K562 (cell line): Measurements from ENCODE around the gene B3GALT6.

Experiments
- ATF7 ChIP-seq: fragments of 450-650 bp; IDR thresholded peaks from 2 replicates; pipeline ENCODE4 v1.7.1; 2014; ENCODE audit warnings: mild to moderate bottlenecking, moderate library complexity
- CAMTA2 ChIP-seq: fragments of 250-450 bp; sonication (Bioruptor Pico); conservative IDR thresholded peaks from 2 replicates; pipeline ENCODE4 v1.5.1; 2022
- EP300 ChIP-seq: IDR thresholded peaks from 2 replicates; pipeline ENCODE4 v1.6.1; 2012; ENCODE audit warnings: low read length, improper control_type of control experiment
- ETS1 ChIP-seq: conservative IDR thresholded peaks from 2 replicates; pipeline ENCODE4 v1.6.1; 2011; ENCODE audit warnings: low read depth, mild to moderate bottlenecking, low read length; ENCODE audit not compliant: control insufficient read depth
- EZH2 ChIP-seq: IDR thresholded peaks from 2 replicates; pipeline ENCODE4 v1.6.1; 2012; ENCODE audit warnings: low read depth, mild to moderate bottlenecking, inconsistent platforms, low read length, borderline replicate concordance
- KDM1A ChIP-seq, 2 experiments: fragments of 450-650 bp; IDR thresholded peaks; 2 replicates each; pipeline ENCODE4 v1.6.1; 2016; ENCODE audit warnings: mild to moderate bottlenecking in 2 of 2
- NR2C2 ChIP-seq, 2 experiments: fragments of 200-800 bp in 1 of 2; sonication (Bioruptor generic) in 1 of 2; sonication (generic) in 1 of 2; formaldehyde crosslinking in 1 of 2; IDR thresholded peaks; 2 replicates each; pipeline versions ENCODE4 v1.6.1 to v1.8.0; 2016 to 2022; ENCODE audit warnings: mild to moderate bottlenecking in 1 of 2, missing compliant biosample characterization in 1 of 2, missing genetic modification characterization in 1 of 2, missing genetic modification reagents in 1 of 2
- PURB ChIP-seq: sonication (generic); formaldehyde crosslinking; IDR thresholded peaks from 2 replicates; pipeline ENCODE4 v1.9.0; 2021; ENCODE audit warnings: low read depth, mild to moderate bottlenecking, missing genetic modification reagents
- RFX7 ChIP-seq: fragments of 250-450 bp; sonication (Bioruptor Pico); IDR thresholded peaks from 2 replicates; pipeline ENCODE4 v1.5.1; 2021; ENCODE audit warnings: mild to moderate bottlenecking
- SRF ChIP-seq, 2 experiments: fragments of 250-450, 450-650 bp in 1 of 2; sonication (Bioruptor Pico) in 1 of 2; sonication (generic) in 1 of 2; formaldehyde crosslinking; IDR thresholded peaks; 2 replicates each; pipeline versions ENCODE4 v1.5.0 to v1.5.1; 2020 to 2022; ENCODE audit warnings: mild to moderate bottlenecking in 1 of 2, missing genetic modification reagents in 1 of 2
- TCFL5 ChIP-seq: fragments of 250-450 bp; sonication (Bioruptor Pico); conservative IDR thresholded peaks from 2 replicates; pipeline ENCODE4 v1.6.1; 2021; ENCODE audit warnings: mild to moderate bottlenecking, moderate library complexity, matching md5 sums
- TF ChIP-seq, protein P1 (sequence below): fragments of 450-650 bp; IDR thresholded peaks from 2 replicates; pipeline ENCODE4 v1.7.1; 2018; ENCODE audit warnings: mild to moderate bottlenecking, low read depth; ENCODE audit not compliant: partially characterized antibody
- TF ChIP-seq, protein P2 (sequence below), 3 experiments: IDR thresholded peaks in 2 of 3; conservative IDR thresholded peaks in 1 of 3; 2 replicates each; pipeline ENCODE4 v1.5.1; 2011 to 2012; ENCODE audit warnings: low read length in 3 of 3, mild to moderate bottlenecking in 3 of 3, control low read depth in 2 of 3, improper control_type of control experiment in 1 of 3, inconsistent platforms in 1 of 3, low read depth in 1 of 3, mixed read lengths in 1 of 3, moderate library complexity in 1 of 3; ENCODE audit not compliant: insufficient read depth in 2 of 3
- TF ChIP-seq, protein P3 (sequence below), 2 experiments: fragments of 450-650 bp in 1 of 2; sonication (generic) in 1 of 2; formaldehyde crosslinking in 1 of 2; IDR thresholded peaks in 1 of 2; conservative IDR thresholded peaks in 1 of 2; 2 replicates each; pipeline versions ENCODE4 v1.6.1 to v1.8.1; 2016 to 2023; ENCODE audit warnings: mild to moderate bottlenecking in 2 of 2, moderate library complexity in 2 of 2, inconsistent platforms in 1 of 2, missing genetic modification reagents in 1 of 2

DNA sequence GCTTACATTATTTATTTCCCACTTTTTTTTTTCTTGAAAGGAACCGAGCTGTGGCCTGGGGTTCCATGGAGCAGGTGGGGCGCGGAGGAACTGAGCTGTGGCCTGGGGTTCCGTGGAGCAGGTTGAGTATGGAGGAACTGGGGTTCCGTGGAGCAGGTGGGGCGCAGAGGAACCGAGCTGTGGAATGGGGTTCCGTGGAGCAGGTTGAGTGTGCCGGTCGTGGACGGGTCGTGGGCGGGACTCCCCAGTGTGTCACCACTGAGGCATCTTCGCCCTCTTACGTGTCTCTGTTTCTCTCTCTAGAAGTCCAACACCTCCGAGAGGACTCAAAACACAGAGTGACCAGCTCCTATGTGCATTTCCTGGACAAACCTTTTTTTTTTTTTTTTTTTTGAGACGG lies 47.0 kb downstream of the B3GALT6 start:
- TF ChIP-seq, protein P1, sequence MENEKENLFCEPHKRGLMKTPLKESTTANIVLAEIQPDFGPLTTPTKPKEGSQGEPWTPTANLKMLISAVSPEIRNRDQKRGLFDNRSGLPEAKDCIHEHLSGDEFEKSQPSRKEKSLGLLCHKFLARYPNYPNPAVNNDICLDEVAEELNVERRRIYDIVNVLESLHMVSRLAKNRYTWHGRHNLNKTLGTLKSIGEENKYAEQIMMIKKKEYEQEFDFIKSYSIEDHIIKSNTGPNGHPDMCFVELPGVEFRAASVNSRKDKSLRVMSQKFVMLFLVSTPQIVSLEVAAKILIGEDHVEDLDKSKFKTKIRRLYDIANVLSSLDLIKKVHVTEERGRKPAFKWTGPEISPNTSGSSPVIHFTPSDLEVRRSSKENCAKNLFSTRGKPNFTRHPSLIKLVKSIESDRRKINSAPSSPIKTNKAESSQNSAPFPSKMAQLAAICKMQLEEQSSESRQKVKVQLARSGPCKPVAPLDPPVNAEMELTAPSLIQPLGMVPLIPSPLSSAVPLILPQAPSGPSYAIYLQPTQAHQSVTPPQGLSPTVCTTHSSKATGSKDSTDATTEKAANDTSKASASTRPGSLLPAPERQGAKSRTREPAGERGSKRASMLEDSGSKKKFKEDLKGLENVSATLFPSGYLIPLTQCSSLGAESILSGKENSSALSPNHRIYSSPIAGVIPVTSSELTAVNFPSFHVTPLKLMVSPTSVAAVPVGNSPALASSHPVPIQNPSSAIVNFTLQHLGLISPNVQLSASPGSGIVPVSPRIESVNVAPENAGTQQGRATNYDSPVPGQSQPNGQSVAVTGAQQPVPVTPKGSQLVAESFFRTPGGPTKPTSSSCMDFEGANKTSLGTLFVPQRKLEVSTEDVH, result no peak
- no peak for TF ChIP-seq CAMTA2
- TF ChIP-seq, protein P2, sequence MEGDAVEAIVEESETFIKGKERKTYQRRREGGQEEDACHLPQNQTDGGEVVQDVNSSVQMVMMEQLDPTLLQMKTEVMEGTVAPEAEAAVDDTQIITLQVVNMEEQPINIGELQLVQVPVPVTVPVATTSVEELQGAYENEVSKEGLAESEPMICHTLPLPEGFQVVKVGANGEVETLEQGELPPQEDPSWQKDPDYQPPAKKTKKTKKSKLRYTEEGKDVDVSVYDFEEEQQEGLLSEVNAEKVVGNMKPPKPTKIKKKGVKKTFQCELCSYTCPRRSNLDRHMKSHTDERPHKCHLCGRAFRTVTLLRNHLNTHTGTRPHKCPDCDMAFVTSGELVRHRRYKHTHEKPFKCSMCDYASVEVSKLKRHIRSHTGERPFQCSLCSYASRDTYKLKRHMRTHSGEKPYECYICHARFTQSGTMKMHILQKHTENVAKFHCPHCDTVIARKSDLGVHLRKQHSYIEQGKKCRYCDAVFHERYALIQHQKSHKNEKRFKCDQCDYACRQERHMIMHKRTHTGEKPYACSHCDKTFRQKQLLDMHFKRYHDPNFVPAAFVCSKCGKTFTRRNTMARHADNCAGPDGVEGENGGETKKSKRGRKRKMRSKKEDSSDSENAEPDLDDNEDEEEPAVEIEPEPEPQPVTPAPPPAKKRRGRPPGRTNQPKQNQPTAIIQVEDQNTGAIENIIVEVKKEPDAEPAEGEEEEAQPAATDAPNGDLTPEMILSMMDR (IDR thresholded peaks at IDR 0.05 in 2 of 3, conservative IDR thresholded peaks at IDR 0.05 in 1 of 3; ENCODE audit: insufficient read depth in 2 of 3, low read depth in 1 of 3, low read length in 3 of 3), result no peak
- TF ChIP-seq EP300, result no peak
- TF ChIP-seq SRF (CRISPR knock-in tag; IDR thresholded peaks at IDR 0.05), result no peak
- no peak for TF ChIP-seq RFX7 (CRISPR knock-in tag)
- no peak for TF ChIP-seq ETS1
- TF ChIP-seq ATF7, result no peak
- no peak for TF ChIP-seq EZH2
- TF ChIP-seq, protein P3, sequence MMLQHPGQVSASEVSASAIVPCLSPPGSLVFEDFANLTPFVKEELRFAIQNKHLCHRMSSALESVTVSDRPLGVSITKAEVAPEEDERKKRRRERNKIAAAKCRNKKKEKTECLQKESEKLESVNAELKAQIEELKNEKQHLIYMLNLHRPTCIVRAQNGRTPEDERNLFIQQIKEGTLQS (IDR thresholded peaks at IDR 0.05), result no peak
- TF ChIP-seq, protein P3 (CRISPR knock-in tag; conservative IDR thresholded peaks at IDR 0.05), result no peak
- TF ChIP-seq TCFL5 (CRISPR knock-in tag), result no peak
- no peak for TF ChIP-seq NR2C2 (CRISPR knock-in tag; IDR thresholded peaks at IDR 0.05)
- no peak for TF ChIP-seq NR2C2 (tag; IDR thresholded peaks at IDR 0.05)
- TF ChIP-seq KDM1A (IDR thresholded peaks at IDR 0.05), result no peak
- TF ChIP-seq PURB (CRISPR knock-in tag), result no peak
